Inferior parietal cortex (tissue), 1 donor: Measurements from ENCODE around the gene SLC38A4.
"Not testable (repeated sequence)": the region's sequence is repeated elsewhere in the genome, so short reads cannot be mapped to it uniquely, and the experiment has no call there.

Experiments used
- DNase-seq: peaks from one replicate; pipeline ENCODE4 v3.0.0-alpha.2; 2016; ENCODE audit errors: extremely low spot score

Gene SLC38A4, protein sequence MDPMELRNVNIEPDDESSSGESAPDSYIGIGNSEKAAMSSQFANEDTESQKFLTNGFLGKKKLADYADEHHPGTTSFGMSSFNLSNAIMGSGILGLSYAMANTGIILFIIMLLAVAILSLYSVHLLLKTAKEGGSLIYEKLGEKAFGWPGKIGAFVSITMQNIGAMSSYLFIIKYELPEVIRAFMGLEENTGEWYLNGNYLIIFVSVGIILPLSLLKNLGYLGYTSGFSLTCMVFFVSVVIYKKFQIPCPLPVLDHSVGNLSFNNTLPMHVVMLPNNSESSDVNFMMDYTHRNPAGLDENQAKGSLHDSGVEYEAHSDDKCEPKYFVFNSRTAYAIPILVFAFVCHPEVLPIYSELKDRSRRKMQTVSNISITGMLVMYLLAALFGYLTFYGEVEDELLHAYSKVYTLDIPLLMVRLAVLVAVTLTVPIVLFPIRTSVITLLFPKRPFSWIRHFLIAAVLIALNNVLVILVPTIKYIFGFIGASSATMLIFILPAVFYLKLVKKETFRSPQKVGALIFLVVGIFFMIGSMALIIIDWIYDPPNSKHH

GRCh38 chr12:46825591-46826414 lies at the start of gene SLC38A4:
Gene SLC38A4 (minus strand): TSS chr12:46825997. CDS start chr12:46793071, 32,926 bp downstream.
- no peak for DNase-seq

- no peak for DNase-seq
These were observed 49.3 kb upstream of the SLC38A4 start for GRCh38 chr12:46875095-46875494.

GRCh38 chr12:46874642-46875041 lies 48.8 kb upstream of the SLC38A4 start:
- DNase-seq: no peak

DNA sequence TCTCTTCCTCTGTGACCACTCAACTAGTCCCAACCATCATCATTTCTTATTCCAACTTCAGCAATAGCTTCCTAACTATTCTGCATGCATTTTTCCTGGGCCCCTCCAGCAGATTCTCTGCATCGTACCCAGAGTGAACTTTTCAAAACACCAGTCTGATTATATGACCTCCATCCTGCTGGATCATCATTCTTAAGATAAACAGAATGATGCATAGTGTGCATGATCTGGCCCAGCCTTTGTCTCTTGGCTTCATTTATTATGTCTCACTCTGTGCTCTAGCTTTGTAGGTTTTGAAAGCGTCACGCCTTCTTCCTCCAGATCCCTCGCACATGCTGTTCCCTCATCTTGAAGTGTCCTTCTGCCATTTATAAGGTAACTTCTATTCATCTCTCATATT lies 46.3 kb upstream of the SLC38A4 start:
- DNase-seq: no peak

DNA sequence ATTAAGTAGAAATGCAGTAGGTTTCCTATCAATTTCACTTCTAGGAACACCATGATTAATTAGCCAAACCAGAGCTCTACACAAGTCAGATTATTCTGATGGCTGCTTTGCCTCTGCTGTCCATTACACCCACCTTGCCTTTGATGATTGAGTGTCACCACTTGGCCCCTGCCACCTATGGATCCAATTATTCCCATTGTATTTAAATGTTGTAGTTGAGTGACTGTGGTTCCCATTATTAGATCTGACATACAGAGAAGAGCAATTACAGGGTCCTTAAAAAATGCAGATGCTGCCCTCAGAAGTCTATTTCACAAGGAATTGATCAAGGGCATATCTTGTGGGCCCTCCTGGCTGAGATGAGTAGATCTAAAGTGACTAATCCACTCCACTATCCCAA lies 39.5 kb upstream of the SLC38A4 start:
- no peak for DNase-seq

- no peak for DNase-seq
These were observed 32.6 kb upstream of the SLC38A4 start for GRCh38 chr12:46858368-46858767.

DNA sequence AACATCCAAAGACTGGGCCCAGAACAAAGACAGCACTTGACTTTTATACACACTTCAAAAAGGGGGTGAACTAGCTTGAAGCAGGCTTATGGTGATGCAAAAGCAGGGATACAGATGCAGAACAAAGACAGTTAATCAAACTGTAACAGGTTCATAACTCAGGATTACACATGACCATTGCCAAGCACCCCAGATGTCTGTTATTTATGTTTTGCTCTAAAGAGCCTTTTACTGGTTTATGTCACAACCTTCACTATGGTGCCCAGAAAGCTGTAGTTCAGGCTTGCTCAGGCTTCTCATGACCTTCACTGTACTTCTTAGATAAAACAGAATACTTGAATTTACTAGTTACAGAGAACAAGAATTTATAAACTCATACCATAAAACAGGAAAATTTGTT lies 31.7 kb upstream of the SLC38A4 start:
- no peak for DNase-seq

- DNase-seq: no peak
These were observed 30.0 kb upstream of the SLC38A4 start for GRCh38 chr12:46855760-46856159.

DNA sequence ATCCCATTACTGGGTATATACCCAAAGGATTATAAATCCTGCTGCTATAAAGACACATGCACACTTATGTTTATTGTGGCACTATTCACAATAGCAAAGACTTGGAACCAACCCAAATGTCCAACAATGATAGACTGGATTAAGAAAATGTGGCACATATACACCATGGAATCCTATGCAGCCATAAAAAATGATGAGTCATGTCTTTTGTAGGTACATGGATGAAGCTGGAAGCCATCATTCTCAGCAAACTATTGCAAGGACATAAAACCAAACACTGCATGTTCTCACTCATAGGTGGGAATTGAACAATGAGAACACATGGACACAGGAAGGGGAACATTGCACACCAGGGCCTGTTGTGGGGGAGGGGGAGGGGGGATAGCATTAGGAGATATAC lies 28.4 kb upstream of the SLC38A4 start:
- not testable (repeated sequence) for DNase-seq

DNA sequence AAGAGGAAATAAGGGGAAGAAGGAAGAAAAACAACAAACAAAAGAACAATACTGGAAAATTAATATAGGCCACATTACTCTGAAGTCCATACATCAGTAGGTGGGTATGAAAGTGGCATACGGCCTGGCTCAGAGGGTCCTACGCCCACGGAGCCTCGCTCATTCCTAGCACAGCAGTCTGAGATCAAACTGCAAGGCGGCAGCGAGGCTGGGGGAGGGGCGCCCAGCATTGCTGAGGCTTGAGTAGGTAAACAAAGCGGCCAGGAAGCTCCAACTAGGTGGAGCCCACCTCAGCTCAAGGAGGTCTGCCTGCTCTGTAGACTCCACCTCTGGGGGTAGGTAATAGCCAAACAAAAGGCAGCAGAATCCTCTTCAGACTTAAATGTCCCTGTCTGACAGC lies 23.0 kb upstream of the SLC38A4 start:
- DNase-seq: not testable (repeated sequence)

GRCh38 chr12:46847001-46847400 lies 21.2 kb upstream of the SLC38A4 start:
- no peak for DNase-seq

DNA sequence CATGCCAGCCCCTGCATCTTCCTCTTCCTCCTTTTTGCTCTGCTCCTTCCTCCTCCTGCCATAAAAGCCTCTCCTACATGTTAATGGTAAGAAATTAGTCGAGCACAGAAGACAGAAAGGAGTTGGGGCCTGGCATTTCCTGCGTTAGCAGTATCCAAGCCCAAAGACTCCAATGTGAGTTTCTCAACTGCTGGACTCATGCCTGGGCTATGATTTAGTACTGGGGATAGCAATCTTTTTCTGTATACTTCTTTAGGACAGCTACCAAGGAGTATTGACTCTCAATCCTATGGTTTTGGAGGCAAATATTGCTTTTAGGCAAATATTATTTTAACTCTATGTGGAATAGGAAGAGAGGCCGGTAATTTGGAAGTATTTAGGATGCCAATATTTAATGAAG lies 18.0 kb upstream of the SLC38A4 start:
- DNase-seq: no peak

- no peak for DNase-seq
These were observed 16.1 kb upstream of the SLC38A4 start for GRCh38 chr12:46841891-46842290.

- no peak for DNase-seq
These were observed 14.2 kb upstream of the SLC38A4 start for GRCh38 chr12:46839964-46840363.

DNA sequence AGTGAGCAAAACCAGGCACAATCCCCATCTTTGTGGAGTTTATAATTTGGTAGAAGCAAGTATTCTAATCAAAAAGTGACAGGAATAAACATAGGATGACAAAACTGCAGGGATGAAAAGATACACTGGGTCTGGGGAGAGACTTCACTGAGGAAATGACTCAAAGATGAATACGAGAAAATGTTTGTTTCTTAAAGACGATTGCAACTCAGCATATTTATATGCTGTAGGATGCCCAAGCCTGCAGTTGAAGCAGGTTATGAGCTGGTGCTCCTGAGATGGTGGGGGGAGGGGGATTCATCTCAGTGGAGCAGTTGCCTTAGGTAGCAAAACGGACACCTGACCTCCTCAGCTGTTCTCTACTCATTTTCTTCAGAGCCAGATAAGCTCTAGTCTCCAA lies 13.4 kb upstream of the SLC38A4 start:
- no peak for DNase-seq

DNA sequence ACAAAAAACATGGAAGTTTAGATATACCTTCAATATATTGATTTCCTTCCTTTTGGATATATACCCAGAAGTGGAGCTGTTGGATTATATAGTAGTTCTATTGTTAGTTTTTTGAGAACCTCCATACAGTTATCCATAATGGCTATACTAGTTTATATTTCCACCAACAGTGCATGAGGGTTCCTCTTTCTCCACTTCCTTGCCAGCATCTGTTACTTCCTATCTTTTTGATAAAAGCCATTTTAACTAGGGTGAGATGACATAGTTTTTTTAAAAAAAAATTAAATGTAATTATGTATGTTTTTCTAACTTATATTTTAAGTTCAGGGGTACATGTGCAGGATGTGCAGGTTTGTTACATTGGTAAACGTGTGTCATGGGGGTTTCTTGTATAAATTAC lies 10.0 kb upstream of the SLC38A4 start:
- no peak for DNase-seq

- DNase-seq: no peak
These were observed 6.4 kb upstream of the SLC38A4 start for GRCh38 chr12:46832130-46832704.

- no peak for DNase-seq
These were observed 5.7 kb upstream of the SLC38A4 start for GRCh38 chr12:46831335-46832129.

DNA sequence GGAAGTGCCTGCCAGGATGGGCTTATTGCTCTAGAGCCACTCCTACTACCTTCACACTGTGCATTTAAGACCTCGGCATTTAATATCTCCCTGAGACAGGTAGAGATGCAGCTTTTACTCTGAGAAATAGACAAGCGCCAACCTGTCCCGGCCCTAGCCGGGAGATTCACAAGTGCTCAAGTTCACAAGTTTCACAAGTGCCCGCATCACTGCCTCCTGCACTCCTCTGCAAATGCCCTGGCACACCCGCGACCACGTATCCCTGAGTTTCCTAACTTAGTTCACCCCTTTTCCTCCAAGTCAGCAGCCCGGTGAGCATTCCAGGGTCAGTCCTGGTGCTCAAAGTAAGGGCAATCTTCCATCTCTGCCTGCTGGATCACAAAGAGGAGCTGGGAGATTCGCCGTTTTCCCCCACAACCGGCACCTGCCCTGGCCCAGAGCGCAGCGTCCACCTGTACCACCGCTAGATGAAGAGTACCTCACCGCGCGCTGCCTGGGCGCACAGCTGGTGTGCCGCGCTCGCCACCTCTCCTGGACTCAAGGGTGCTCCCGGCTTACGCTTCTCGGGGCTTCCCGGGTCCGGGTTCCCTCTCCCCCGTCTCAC lies 5.0 kb upstream of the SLC38A4 start:
- DNase-seq: no peak

- DNase-seq: no peak
These were observed 1.1 kb downstream of the SLC38A4 start for GRCh38 chr12:46824709-46825108.

DNA sequence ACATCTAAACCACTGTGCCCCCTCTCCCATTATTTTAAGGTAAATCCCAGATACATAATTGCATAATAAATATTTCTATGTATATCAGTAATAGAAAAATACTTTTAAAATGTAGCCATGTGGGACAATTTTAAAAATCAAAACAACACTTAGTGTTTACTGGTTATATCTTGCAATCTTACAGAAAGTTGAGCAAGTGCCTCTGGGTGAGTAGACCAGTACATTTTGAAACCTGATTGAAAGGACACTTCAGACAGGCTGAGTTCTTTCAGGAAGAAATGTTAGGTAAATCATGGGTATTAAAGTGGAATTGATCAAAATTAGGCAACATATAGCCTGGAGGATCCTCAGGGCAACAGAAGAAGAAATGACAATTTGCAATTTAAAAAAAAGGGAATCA lies 7.2 kb downstream of the SLC38A4 start:
- no peak for DNase-seq
